Thyroid gland (tissue), 4 donors: ENCODE data around the gene MEGF10. TPM values are rescaled to one million over a fixed set of nuclear protein-coding genes. Genes with fewer than 3 reads are reported as not detected.

Experiments
- DNase-seq, 2 donors: peaks; one replicate each; pipeline ENCODE4 v3.0.0-alpha.2; 2019
- H3K27ac ChIP-seq, 3 donors: fragments of 200-600 bp; sonication (generic); 1 replicate in 2 of 3; 2 replicates in 1 of 3; pipeline ENCODE4 v1.5.1; 2016 to 2019; ENCODE audit warnings: mild to moderate bottlenecking in 1 of 3, moderate library complexity in 1 of 3
- H3K27me3 ChIP-seq: fragments of 200-600 bp; sonication (generic); one replicate; pipeline ENCODE4 v1.5.1; 2019
- H3K36me3 ChIP-seq, 2 donors: fragments of 200-600 bp; sonication (generic); one replicate each; pipeline ENCODE4 v1.5.1; 2016 to 2019
- H3K4me1 ChIP-seq, 2 donors: fragments of 200-600 bp; sonication (generic); one replicate each; pipeline ENCODE4 v1.5.1; 2017 to 2019
- H3K4me3 ChIP-seq, 3 donors: fragments of 200-600 bp; sonication (generic); replicated peaks in 1 of 3; 1 replicate in 2 of 3; 2 replicates in 1 of 3; pipeline ENCODE4 v1.5.1; 2016; ENCODE audit warnings: mild to moderate bottlenecking in 1 of 3
- H3K9me3 ChIP-seq: fragments of 200-600 bp; sonication (generic); one replicate; pipeline ENCODE4 v1.5.1; 2017
- POLR2A ChIP-seq, 2 donors: fragments of 450-650 bp; IDR thresholded peaks; one replicate each; pipeline ENCODE4 v1.6.1; 2017; ENCODE audit warnings: antibody characterized with exemption in 2 of 2, mild to moderate bottlenecking in 2 of 2, moderate library complexity in 1 of 2
- WGBS, 2 donors: methylation state at CpG; one replicate each; pipeline ENCODE4 v1.1.5; 2017; 5-methylcytosine and 5-hydroxymethylcytosine counted together
- intact Hi-C: fragments of 100-400 bp; cut with DNase I; formaldehyde crosslinking; loops from one replicate; pipeline ENCODE4 v1.15.1; 2023
- total RNA-seq, 4 donors: library from RNA; depleted of rRNA; stranded (reverse); fragments of >200 nt; gene quantifications; one replicate each; pipeline ENCODE4 v1.2.3, GENCODE V29; 2016
- TF ChIP-seq, protein P1 (sequence below), 6 experiments: fragments of 200-600 bp in 3 of 6; fragments of 450-650 bp in 3 of 6; sonication (generic) in 3 of 6; IDR thresholded peaks; one replicate each; pipeline ENCODE4 v1.5.1; 2016 to 2019; ENCODE audit warnings: antibody characterized with exemption in 6 of 6, mild to moderate bottlenecking in 2 of 6, inconsistent platforms in 1 of 6, moderate library complexity in 1 of 6

Gene MEGF10
- total RNA-seq, 4 donors from 2014 or later: under 0.01 to 2.3 (median 0.42) TPM; not detected in 1

DNA sequence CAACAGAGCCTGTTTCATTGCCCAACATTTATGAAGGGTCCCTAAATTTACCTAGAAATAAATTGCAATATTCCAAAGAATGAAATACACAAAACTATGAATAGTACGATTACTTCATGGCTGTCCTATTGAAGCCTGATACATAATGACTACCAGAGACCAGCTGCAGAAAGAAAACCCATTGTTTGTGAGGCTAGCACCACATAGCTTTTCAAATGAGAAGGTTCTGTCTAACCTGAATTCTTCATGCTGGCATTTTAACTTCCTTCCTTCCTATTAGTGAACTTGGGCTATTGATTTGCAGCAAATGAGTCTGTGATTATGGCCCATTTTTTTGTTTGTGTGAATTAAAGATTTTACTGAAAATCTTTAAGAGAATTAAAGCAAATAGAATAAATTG lies 47.3 kb downstream of the MEGF10 start:
- Histone ChIP-seq H3K36me3 (no peaks in the 10 kb centered on the region), H3K9me3 (no peaks in the 10 kb centered on the region), H3K27ac (no peak overlapping the region), H3K27me3 (no peaks in the 10 kb centered on the region), H3K4me3 (no peak overlapping the region), H3K4me1 (no peaks in the 10 kb centered on the region)
- WGBS, 2 donors: 74 to 82% methylated on average over 1 of the region's 1 CpG
- intact Hi-C loops: no loop called here
- DNase-seq: no peak
- TF ChIP-seq POLR2A (IDR thresholded peaks at IDR 0.05): no peak
- TF ChIP-seq, protein P1, sequence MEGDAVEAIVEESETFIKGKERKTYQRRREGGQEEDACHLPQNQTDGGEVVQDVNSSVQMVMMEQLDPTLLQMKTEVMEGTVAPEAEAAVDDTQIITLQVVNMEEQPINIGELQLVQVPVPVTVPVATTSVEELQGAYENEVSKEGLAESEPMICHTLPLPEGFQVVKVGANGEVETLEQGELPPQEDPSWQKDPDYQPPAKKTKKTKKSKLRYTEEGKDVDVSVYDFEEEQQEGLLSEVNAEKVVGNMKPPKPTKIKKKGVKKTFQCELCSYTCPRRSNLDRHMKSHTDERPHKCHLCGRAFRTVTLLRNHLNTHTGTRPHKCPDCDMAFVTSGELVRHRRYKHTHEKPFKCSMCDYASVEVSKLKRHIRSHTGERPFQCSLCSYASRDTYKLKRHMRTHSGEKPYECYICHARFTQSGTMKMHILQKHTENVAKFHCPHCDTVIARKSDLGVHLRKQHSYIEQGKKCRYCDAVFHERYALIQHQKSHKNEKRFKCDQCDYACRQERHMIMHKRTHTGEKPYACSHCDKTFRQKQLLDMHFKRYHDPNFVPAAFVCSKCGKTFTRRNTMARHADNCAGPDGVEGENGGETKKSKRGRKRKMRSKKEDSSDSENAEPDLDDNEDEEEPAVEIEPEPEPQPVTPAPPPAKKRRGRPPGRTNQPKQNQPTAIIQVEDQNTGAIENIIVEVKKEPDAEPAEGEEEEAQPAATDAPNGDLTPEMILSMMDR (IDR thresholded peaks at IDR 0.05): no peak

DNA sequence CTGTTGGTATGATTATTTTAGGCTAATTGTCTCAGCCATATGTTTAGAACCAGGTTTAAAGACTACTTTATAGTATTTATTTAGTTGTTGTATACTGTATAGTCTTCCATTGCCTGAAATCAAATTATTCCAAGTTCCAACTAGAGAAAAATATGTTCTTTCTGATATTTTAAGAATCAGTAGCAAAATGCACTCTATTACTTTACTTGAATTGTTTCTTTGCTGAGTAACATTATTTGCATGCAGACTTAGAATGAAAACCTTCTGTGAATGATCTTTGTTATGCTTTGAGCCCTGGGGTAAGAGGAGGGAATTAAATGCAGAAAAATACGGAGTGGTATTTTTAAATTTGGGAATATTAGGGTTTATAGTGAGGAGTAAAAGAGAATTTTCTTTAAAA lies 47.9 kb downstream of the MEGF10 start:
- no peaks in the 10 kb centered on the region for H3K4me1 ChIP-seq
- H3K9me3 ChIP-seq: no peaks in the 10 kb centered on the region
- no peak overlapping the region for H3K4me3 ChIP-seq
- DNase-seq: no peak
- TF ChIP-seq, protein P1 (IDR thresholded peaks at IDR 0.05): no peak
- TF ChIP-seq POLR2A (IDR thresholded peaks at IDR 0.05): no peak
- intact Hi-C loops: no loop called here
- WGBS, 2 donors: 84 to 87% methylated on average over 1 of the region's 1 CpG
- H3K36me3 ChIP-seq: no peaks in the 10 kb centered on the region
- no peaks in the 10 kb centered on the region for H3K27me3 ChIP-seq
- H3K27ac ChIP-seq: no peak overlapping the region

DNA sequence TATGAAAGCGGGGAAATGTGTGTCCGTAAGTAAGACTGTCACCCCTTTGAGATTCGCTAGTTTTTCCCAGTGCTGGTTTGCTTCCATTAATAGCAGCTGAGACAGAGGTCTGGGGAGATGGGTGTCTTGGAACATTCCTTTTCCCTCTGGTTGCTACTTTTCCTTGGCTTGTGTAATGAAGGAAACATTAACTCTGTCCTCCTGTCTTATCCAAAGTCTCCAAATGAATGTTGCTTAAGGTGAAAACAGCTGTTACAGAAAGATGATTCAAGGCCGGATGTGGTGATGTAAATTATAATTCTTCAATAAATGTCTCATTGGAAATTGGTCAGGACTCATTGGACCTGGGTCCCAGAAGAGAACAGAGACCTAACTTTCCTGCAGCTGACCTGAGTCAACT lies 50.0 kb downstream of the MEGF10 start:
- intact Hi-C loops: no loop called here
- no peak overlapping the region for H3K4me3 ChIP-seq
- H3K4me1 ChIP-seq: no peaks in the 10 kb centered on the region
- no peaks in the 10 kb centered on the region for H3K9me3 ChIP-seq
- 92 to 95% methylated on average over 4 of the region's 4 CpGs for WGBS, 2 donors
- DNase-seq: no peak
- H3K27ac ChIP-seq: no peak overlapping the region
- TF ChIP-seq, protein P1 (IDR thresholded peaks at IDR 0.05): no peak
- TF ChIP-seq POLR2A (IDR thresholded peaks at IDR 0.05): no peak
- no peaks in the 10 kb centered on the region for H3K36me3 ChIP-seq
- H3K27me3 ChIP-seq: no peaks in the 10 kb centered on the region

DNA sequence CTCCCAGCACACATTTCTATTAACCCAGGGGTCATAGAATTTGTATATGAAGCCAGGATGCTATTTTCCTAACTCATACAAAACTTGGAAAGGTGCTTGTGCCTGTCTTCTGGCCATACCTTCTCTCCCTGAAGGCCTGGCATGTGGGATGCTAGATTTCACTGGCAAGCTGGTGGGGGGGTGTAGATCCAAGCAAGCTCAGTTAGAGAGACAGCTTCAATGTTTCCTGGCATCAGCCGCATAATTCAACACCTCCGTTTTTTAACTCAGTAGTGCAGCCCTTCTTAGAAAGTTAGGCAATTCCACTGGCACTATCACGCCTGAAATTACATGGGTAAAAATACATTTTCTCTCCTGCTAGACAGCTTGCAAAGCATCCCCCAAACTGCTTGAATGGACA lies 51.8 kb downstream of the MEGF10 start:
- H3K27ac ChIP-seq: no peak overlapping the region
- no peaks in the 10 kb centered on the region for H3K36me3 ChIP-seq
- no peak overlapping the region for H3K4me3 ChIP-seq
- no peak for TF ChIP-seq POLR2A (IDR thresholded peaks at IDR 0.05)
- TF ChIP-seq, protein P1 (IDR thresholded peaks at IDR 0.05): no peak
- no peaks in the 10 kb centered on the region for H3K9me3 ChIP-seq
- no peaks in the 10 kb centered on the region for H3K27me3 ChIP-seq
- no peak for DNase-seq
- intact Hi-C loops: no loop called here
- no peaks in the 10 kb centered on the region for H3K4me1 ChIP-seq
- WGBS, 2 donors: 89 to 91% methylated on average over 3 of the region's 3 CpGs

DNA sequence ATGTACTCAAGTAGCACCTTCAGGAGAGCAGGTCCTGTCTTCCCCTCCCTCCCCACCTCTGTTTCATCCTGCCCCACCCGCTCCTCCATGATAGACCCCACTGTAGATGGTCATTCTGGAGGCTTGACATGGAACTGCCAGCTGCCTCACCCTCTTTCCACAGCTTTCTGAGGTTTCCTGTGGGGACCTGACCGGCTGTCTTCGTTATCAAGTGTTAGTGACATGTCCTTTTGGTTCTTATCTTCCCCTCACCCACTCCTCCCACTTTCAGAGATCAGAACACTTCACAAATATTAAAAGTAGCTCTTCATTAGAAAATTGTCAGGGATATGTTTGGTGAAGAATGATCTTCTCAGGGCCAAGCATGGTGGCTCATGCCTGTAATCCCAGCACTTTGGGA lies 52.7 kb downstream of the MEGF10 start:
- Histone ChIP-seq H3K27ac (no peak overlapping the region), H3K9me3 (no peaks in the 10 kb centered on the region), H3K4me1 (no peaks in the 10 kb centered on the region), H3K36me3 (no peaks in the 10 kb centered on the region), H3K4me3 (no peak overlapping the region), H3K27me3 (no peaks in the 10 kb centered on the region)
- 90 to 93% methylated on average over 3 of the region's 3 CpGs for WGBS, 2 donors
- TF ChIP-seq, protein P1 (IDR thresholded peaks at IDR 0.05): no peak
- TF ChIP-seq POLR2A (IDR thresholded peaks at IDR 0.05): no peak
- no peak for DNase-seq
- intact Hi-C loops: no loop called here
